GM18507 (cell line): ENCODE measurements around the gene RIT2.

ENCODE experiments used
- DNase-seq: peaks from one replicate; pipeline ENCODE4 v3.0.0; 2011; ENCODE audit warnings: low read depth; ENCODE audit not compliant: insufficient read length; ENCODE audit errors: extremely low spot score
- FAIRE-seq: peaks from 2 replicates; lab custom pipeline; 2011; peaks lifted over from hg19 to GRCh38; lab: Jason Lieb, UNC

Gene RIT2

GRCh38 chr18:42872838-42873237 lies 242.6 kb downstream of the RIT2 start:
- DNase-seq (no peak), FAIRE-seq (no peak)

DNA sequence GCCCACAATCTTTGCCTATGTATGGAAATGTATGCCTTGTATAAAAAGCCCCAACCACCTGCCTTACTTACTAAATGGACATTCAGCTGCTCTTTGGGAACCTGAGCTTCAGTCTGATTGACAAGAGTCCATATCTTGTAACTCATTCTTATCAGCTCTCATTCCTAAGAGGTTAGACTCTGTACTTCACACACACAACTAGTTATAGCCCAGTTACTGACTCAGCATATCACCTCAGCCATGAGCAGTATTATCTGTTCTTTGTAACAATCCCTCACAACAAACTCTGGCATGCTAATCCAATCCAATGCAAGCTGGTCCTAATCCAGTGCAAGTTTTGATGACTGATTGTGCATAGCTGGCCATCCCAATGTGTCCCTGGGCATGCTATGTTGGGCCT lies 250.6 kb downstream of the RIT2 start:
- no peak for DNase-seq
- no peak for FAIRE-seq

GRCh38 chr18:42861271-42861670 lies 254.2 kb downstream of the RIT2 start:
- no peak for DNase-seq
- no peak for FAIRE-seq

DNA sequence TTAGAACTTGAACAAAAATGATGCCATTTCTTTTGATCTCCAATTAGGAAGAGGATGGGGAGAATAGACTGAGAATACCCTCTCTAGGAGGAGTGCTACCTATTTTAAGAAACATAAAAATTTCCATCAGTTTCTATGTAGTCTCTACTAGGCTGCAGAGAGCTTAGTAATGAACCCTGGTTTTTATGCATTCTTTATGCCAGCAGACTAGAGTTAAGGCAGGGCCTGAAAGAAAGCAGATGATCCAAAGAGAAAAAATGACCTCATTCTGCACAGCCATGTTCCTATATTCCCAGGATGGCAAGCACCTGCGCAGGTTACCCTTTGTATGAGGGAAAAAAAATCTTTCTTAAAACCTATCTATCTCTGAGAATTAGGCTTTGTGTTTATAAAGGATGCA lies 254.9 kb downstream of the RIT2 start:
- DNase-seq (no peak), FAIRE-seq (no peak)

DNA sequence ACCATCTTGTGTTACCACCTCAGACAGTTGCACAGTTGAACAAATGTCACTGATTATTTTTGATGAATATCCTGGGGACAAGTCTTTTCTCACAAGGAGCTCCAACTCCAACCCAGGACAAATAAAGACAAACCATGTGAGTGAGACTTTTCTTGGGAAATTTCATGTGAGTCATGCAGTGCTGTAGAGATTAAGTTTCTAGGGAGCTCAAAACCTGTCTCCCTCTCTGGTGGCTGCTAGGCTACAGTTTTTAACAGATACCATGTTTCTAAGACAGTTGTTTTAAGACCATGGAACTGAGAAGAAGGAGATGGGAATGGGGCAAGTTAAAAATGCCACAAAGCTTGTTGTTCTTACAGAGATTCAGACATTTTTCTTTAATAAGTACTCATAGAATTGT lies 255.5 kb downstream of the RIT2 start:
- FAIRE-seq: no peak
- no peak for DNase-seq

GRCh38 chr18:42854558-42854957 lies 260.9 kb downstream of the RIT2 start:
- DNase-seq: no peak
- FAIRE-seq: no peak

DNA sequence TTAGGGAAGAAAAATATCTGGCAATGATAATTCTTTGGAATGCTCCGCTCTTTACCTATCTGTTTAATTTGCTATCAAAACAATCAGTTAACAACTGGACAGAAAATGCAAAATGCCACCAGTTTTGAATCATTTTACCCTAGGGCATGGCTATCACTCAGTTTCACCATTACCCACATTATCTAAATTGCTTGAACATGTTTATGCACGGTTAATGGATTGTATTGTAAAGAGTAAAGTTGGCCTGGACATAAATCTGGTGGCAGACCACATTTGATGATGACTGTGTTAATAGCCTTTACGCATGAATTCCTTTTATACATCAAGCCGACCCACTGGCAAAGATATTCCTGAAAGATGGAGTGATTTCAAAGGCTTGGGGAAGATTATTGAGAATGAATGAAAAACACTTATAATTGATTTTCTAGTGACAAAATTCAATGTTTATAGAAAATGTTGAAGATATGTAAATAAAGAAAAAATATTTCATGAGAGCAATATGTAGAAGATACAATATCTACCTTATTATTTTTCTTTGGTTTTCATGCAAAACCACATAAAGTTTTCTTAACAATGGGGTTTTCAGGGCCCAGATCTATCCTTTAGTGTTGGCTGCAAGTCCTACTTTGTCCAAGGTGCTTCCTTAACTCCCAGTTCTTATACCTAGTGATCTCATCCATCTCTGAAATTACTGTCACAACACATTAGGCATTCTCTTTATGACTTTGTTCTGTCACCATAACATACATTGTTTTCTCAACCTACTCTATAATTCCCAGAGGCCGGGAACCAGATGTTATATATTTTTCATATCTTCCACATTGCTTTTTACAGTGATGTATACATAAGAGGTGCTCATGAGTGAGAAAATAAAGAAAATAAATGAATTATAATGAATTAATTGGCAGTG lies 265.1 kb downstream of the RIT2 start:
- DNase-seq (no peak), FAIRE-seq (no peak)

DNA sequence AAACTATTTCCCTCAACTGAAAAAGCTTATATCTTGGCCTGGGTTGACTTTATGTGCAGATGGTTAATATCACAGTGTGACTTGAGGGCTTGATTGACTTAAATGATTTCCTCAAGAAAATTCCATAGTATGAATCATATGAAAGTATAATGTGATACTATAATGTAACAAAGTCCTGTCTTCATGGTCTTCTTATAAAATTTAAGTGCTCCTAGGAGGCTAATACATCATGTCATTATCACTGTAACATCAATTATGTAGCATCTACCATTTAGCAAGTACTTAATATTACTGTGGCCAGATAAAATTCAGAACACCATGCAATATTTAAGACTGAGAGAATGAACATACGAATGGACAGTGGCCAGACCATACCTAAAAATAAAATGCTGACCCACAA lies 276.1 kb downstream of the RIT2 start:
- FAIRE-seq (no peak), DNase-seq (no peak)

GRCh38 chr18:42838546-42839145 lies 276.8 kb downstream of the RIT2 start:
- no peak for FAIRE-seq

DNA sequence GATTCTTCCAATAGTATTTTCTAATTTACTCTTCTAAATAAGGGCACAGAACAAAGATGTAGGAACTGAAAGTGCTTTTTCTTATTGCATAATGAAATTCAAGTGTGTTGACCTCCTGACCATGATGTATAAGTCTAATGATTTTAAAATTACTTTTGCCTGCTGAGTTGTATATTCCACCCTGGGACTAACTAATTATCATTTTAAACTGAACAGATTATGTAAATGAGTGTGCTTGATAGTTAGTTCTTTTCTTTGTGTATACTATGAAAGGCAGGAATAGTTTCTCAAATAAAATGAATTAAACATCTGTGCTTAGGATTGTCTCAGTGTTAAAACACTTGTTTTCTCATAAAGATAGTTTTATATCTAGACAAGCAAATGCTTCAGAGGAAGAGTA lies 284.5 kb downstream of the RIT2 start:
- FAIRE-seq (no peak), DNase-seq (no peak)

More at GRCh38 chr18:42838546-42839145, 276.8 kb downstream of the RIT2 start:
- DNase-seq: no peak

DNA sequence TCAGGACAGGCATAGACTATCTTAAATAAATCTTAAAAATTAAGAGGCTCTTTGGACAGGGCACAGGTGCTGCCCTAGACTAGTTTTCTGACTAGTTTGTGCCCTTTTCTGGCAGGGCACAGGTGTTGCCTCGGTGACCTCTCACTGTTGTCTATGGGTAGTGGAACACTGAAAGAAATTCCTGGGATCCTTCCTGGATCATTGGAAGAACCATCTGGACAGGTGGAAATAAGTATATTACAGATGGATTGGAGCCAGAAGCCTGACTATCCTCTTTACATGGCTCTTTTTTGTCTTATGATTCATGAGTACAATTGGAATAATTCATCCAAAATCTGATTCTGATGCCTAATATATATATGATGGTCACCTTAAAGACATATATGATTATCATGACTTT lies 286.6 kb downstream of the RIT2 start:
- DNase-seq (no peak), FAIRE-seq (no peak)

DNA sequence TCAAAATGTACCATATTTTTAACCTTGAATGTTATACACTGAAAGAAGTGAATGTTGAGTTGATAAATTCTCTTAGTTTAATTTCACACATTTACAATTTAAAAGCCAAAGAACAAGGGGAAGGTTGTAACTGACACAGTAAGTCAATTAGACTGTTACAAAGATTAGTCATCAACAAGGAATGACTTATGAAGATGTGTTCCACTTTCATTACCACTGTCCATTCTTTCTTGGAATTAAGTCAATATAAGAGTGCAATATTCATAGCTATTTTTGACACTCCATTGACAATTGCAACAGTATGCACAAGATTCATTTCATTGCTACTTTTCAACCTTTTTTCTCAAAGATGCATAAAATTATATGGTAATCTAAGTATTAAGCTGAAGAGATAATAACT lies 291.3 kb downstream of the RIT2 start:
- DNase-seq: no peak
- no peak for FAIRE-seq

- DNase-seq (no peak), FAIRE-seq (no peak)
Observed at GRCh38 chr18:42822711-42823110, 292.8 kb downstream of the RIT2 start.

- FAIRE-seq (no peak), DNase-seq (no peak)
Observed at GRCh38 chr18:42821492-42821891, 294.0 kb downstream of the RIT2 start.

GRCh38 chr18:42814618-42815017 lies 300.9 kb downstream of the RIT2 start:
- FAIRE-seq: no peak
- no peak for DNase-seq

- DNase-seq (no peak), FAIRE-seq (no peak)
Observed at GRCh38 chr18:42814184-42814583, 301.3 kb downstream of the RIT2 start.

DNA sequence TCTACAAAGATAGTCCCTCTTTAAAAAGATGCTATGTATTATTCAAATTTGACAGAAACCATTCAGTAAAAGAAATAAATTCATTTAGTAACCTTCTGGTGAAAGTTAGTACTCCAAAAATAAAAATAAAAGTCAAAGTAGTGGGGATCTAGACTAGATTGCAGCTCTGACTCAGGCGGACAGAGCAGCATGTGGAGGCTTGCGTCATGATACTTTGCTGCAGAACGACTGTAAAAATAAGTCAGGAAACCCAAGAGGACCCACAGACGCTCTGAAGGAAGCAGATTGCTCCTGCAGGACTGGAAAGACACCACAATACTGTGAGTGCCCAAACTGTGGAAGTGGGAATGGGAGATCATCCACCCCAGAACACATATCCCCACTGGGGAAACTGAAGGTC lies 301.9 kb downstream of the RIT2 start:
- FAIRE-seq: no peak
- no peak for DNase-seq

GRCh38 chr18:42807887-42808286 lies 307.6 kb downstream of the RIT2 start:
- DNase-seq (no peak), FAIRE-seq (no peak)

DNA sequence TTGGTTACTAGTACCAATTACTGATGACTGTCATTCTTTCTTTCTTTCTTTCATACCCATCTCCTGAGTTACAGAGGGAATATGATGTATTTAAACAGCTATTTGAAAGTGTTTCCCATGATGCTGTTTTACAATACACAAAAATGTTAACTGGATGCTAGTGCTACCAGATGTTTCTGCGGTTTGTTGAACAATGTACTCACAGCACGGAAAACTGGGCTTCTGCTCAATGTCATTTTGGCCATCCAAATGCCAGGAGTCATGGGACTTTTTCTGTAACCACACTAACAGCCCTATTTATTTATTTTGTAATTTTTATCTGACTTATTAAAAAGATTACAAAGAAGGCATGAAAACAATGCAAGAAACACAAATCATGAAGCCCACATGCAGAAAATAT lies 313.8 kb downstream of the RIT2 start:
- DNase-seq: no peak
- FAIRE-seq: no peak

GRCh38 chr18:42798606-42799170 lies 316.8 kb downstream of the RIT2 start:
- DNase-seq: no peak
- no peak for FAIRE-seq
